GM12878 (cell line): ENCODE measurements around the gene AP3B1. TPM values are rescaled to one million over a fixed set of nuclear protein-coding genes. Genes with fewer than 3 reads are reported as not detected.
"Not testable (repeated sequence)": the region's sequence is repeated elsewhere in the genome, so short reads cannot be mapped to it uniquely, and the experiment has no call there.

Experiments
- ATAC-seq: fragments of 200-7000 bp; cut with Tn5 transposase; 3 replicates; pipeline ENCODE4 v1.9.1; 2020; ENCODE audit warnings: mild to moderate bottlenecking, moderate library complexity
- BruUV-seq: library from RNA; stranded (reverse); fragments of 400-500 nt; replicated peaks from 2 replicates; lab custom pipeline; 2021; lab: Mats Ljungman, UMichigan
- CTCF ChIA-PET: fragments of 300-600 bp; sonication (Branson Sonifier 250); formaldehyde crosslinking; extraction: SDS; loops from one replicate; lab custom pipeline; 2021; ENCODE audit warnings: inconsistent platforms; lab: Yijun Ruan, JAX
- POLR2A ChIA-PET: fragments of 350-600 bp; formaldehyde crosslinking; extraction: SDS; loops from one replicate; lab custom pipeline; 2021; ENCODE audit warnings: inconsistent platforms; lab: Charles Lee
- RAD21 ChIA-PET: fragments of 300-600 bp; sonication (Branson Sonifier 250); formaldehyde crosslinking; loops from one replicate; lab custom pipeline; 2023; ENCODE audit warnings: antibody characterized with exemption; ENCODE audit not compliant: unreplicated experiment; lab: Charles Lee
- SMC1A ChIA-PET: fragments of 300-600 bp; sonication (Branson Sonifier 250); formaldehyde crosslinking; loops from one replicate; lab custom pipeline; 2023; ENCODE audit not compliant: unreplicated experiment, uncharacterized antibody; lab: Charles Lee
- DNase-seq: peaks from one replicate; pipeline ENCODE4 v3.0.0-alpha.2; 2011; ENCODE audit warnings: low read depth, low spot score
- FAIRE-seq: peaks from 3 replicates; lab custom pipeline; 2011; peaks lifted over from hg19 to GRCh38; lab: Jason Lieb, UNC
- H2AFZ ChIP-seq: 2 replicates; pipeline ENCODE4 v1.6.0; 2011; ENCODE audit warnings: low read depth, low read length, control low read depth; ENCODE audit not compliant: control insufficient read depth
- H3K27ac ChIP-seq: 2 replicates; pipeline ENCODE4 v1.5.1; 2011; ENCODE audit warnings: control low read depth; ENCODE audit not compliant: control insufficient read depth, insufficient read depth
- H3K27me3 ChIP-seq, 2 experiments: replicated peaks in 1 of 2; 2 replicates each; pipeline versions ENCODE4 v1.6.0 to v1.6.1; 2011; ENCODE audit warnings: low read length in 1 of 2; ENCODE audit not compliant: control insufficient read depth in 2 of 2, insufficient read depth in 2 of 2
- H3K36me3 ChIP-seq, 2 experiments: 2 replicates each; pipeline ENCODE4 v1.5.1; 2011; ENCODE audit warnings: low read length in 1 of 2; ENCODE audit not compliant: control insufficient read depth in 2 of 2, insufficient read depth in 2 of 2
- H3K4me1 ChIP-seq: 2 replicates; pipeline ENCODE4 v1.6.1; 2011; ENCODE audit warnings: mild to moderate bottlenecking, low read length, moderate library complexity, mixed read lengths; ENCODE audit not compliant: control insufficient read depth, insufficient read depth
- H3K4me2 ChIP-seq: 2 replicates; pipeline ENCODE4 v1.6.0; 2011; ENCODE audit warnings: control low read depth; ENCODE audit not compliant: control insufficient read depth, insufficient read depth
- H3K4me3 ChIP-seq: fragments of 200-600 bp; sonication (generic); 2 replicates; pipeline ENCODE4 v1.5.1; 2016
- H3K79me2 ChIP-seq: 2 replicates; pipeline ENCODE4 v1.6.0; 2011; ENCODE audit warnings: low read length; ENCODE audit not compliant: control insufficient read depth, insufficient read depth
- H3K9ac ChIP-seq: 2 replicates; pipeline ENCODE4 v1.8.0; 2011; ENCODE audit warnings: low read length, control low read depth, mixed read lengths; ENCODE audit not compliant: control insufficient read depth, insufficient read depth
- H3K9me3 ChIP-seq: replicated peaks from 3 replicates; pipeline ENCODE4 v1.5.1; 2011; ENCODE audit warnings: mild to moderate bottlenecking, low read length; ENCODE audit not compliant: control insufficient read depth, insufficient read depth
- H4K20me1 ChIP-seq: 2 replicates; pipeline ENCODE4 v1.6.0; 2011; ENCODE audit not compliant: control insufficient read depth, insufficient read depth
- BCL11A ChIP-seq: IDR thresholded peaks from 2 replicates; pipeline ENCODE4 v1.6.1; 2011; ENCODE audit warnings: low read depth, low read length
- CTCF ChIP-seq, 3 experiments: IDR thresholded peaks in 2 of 3; conservative IDR thresholded peaks in 1 of 3; 2 replicates each; pipeline ENCODE4 v1.5.1; 2011; ENCODE audit warnings: low read depth in 3 of 3, low read length in 3 of 3, mild to moderate bottlenecking in 3 of 3, control low read depth in 2 of 3, moderate library complexity in 2 of 3, inconsistent platforms in 1 of 3, mixed read lengths in 1 of 3; ENCODE audit not compliant: control insufficient read depth in 2 of 3, insufficient read depth in 1 of 3; ENCODE audit errors: extremely low read depth in 1 of 3
- IKZF2 ChIP-seq, 2 experiments: fragments of 450-650 bp; IDR thresholded peaks; 2 replicates each; pipeline ENCODE4 v1.6.1; 2017; ENCODE audit warnings: mild to moderate bottlenecking in 2 of 2, moderate library complexity in 2 of 2
- MEF2A ChIP-seq: IDR thresholded peaks from 2 replicates; pipeline ENCODE4 v1.6.1; 2011; ENCODE audit warnings: low read depth, mild to moderate bottlenecking, low read length, moderate library complexity; ENCODE audit not compliant: insufficient read depth
- RELA ChIP-seq: fragments of 450-650 bp; IDR thresholded peaks from 2 replicates; pipeline ENCODE4 v1.8.0; 2014; ENCODE audit warnings: borderline replicate concordance; ENCODE audit not compliant: partially characterized antibody
- WGBS: methylation state at CpG from one replicate; pipeline ENCODE4 v1.1.6; 2016; ENCODE audit warnings: low lambda C conversion rate; ENCODE audit not compliant: insufficient replicate concordance, insufficient coverage; ENCODE audit errors: missing lambda C conversion rate; 5-methylcytosine and 5-hydroxymethylcytosine counted together
- in situ Hi-C: fragments of 300-500 bp; cut with MboI; formaldehyde crosslinking; loops from 9 replicates; pipeline ENCODE4 v1.14.3; 2018; ENCODE audit warnings: mixed read lengths
- intact Hi-C: fragments of 100-400 bp; cut with micrococcal nuclease; formaldehyde crosslinking; loops from one replicate; pipeline ENCODE4 v1.14.2; 2022; ENCODE audit not compliant: unreplicated experiment
- polyA plus RNA-seq, 11 experiments: library from polyadenylated mRNA; depleted of rRNA in 4 of 11; unstranded in 6 of 11; stranded (reverse) in 5 of 11; fragments of >200 nt; fragmentation: Nextera tagmentation in 4 of 11; fragmentation: Illumina TruSeq in 1 of 11; extraction: Ambion mirVana in 4 of 11; extraction: Trizol in 1 of 11; gene quantifications; 1 replicate in 1 of 11; 2 replicates in 10 of 11; pipeline versions ENCODE4 v1.2.1 to v1.2.3, GENCODE V29; 2011 to 2016; ENCODE audit warnings: inconsistent platforms in 2 of 11, missing spikeins in 2 of 11, low read depth in 1 of 11
- total RNA-seq, 4 experiments: library from RNA; depleted of rRNA in 3 of 4; stranded (reverse); fragments of >200 nt in 3 of 4; fragmentation: Illumina TruSeq in 1 of 4; extraction: Trizol in 1 of 4; gene quantifications; 2 replicates each; pipeline versions ENCODE4 v1.2.1 to v1.2.3, GENCODE V29; 2013 to 2021

Gene AP3B1
- total and polyA plus RNA-seq, 10 of the 15 experiments (the other 5 are each of a cell fraction or from before 2014, with no cell fraction given): 30.9 to 70.8 (median 46.0) TPM

GRCh38 chr5:78066722-78067121 is 227.8 kb downstream of the AP3B1 start:
- H3K79me2 ChIP-seq, H3K4me3 ChIP-seq, H2AFZ ChIP-seq, H3K9me3 ChIP-seq, H3K4me2 ChIP-seq, FAIRE-seq, H3K4me1 ChIP-seq, DNase-seq, in situ Hi-C loops, H3K36me3 ChIP-seq, intact Hi-C loops, RAD21 ChIA-PET, BruUV-seq, ATAC-seq, H4K20me1 ChIP-seq, H3K9ac ChIP-seq, H3K27ac ChIP-seq, POLR2A ChIA-PET, H3K27me3 ChIP-seq: not testable (repeated sequence)
- 95% methylated on average over 5 of the region's 5 CpGs for WGBS
- SMC1A ChIA-PET: interaction anchor here (0.9 to 1.4 kb wide), 5 partner anchors 13 to 206 kb away, joined by 3 to 6 read pairs (median 3); no protein-coding TSS in a partner anchor
- CTCF ChIA-PET: interaction anchor here (0.9 to 1.6 kb wide), 4 partner anchors 14 to 95 kb away, joined by 3 to 5 read pairs (median 4); no protein-coding TSS in a partner anchor

GRCh38 chr5:78065663-78066062 is 228.8 kb downstream of the AP3B1 start:
- intact Hi-C loops: no loop called here
- DNase-seq (no peak), ATAC-seq (no peak), FAIRE-seq (no peak)
- Histone ChIP-seq H4K20me1 (no peaks in the 10 kb centered on the region), H3K79me2 (no peaks in the 10 kb centered on the region), H3K4me1 (no peaks in the 10 kb centered on the region), H3K9ac (no peak overlapping the region), H2AFZ (no peak overlapping the region), H3K4me3 (no peak overlapping the region), H3K27me3 (no peaks in the 10 kb centered on the region), H3K9me3 (no peaks in the 10 kb centered on the region; the same call in none of the 3 replicates), H3K27ac (no peak overlapping the region), H3K36me3 (peaks cover 0 to 2% of the 10 kb centered on the region in 2 experiments; a peak in 2 of 4 replicates), H3K4me2 (no peak overlapping the region)
- ChIA-PET RAD21 (no interaction called here), SMC1A (interaction anchor here (0.6 to 1.4 kb wide), 6 partner anchors 14 to 267 kb away, joined by 3 to 6 read pairs (median 3); no protein-coding TSS in a partner anchor), CTCF (interaction anchor here (0.6 to 1.6 kb wide), 6 partner anchors 8 to 110 kb away, joined by 3 to 5 read pairs (median 4); no protein-coding TSS in a partner anchor), POLR2A (no interaction called here)
- BruUV-seq: no TSS peak
- in situ Hi-C loops: no loop called here
- peak; percentile 12 to 35 (median 12); a peak in 2 of 6 replicates for TF ChIP-seq CTCF (IDR thresholded peaks at IDR 0.05 in 2 of 3, conservative IDR thresholded peaks at IDR 0.05 in 1 of 3; ENCODE audit: control insufficient read depth in 2 of 3, extremely low read depth in 1 of 3, insufficient read depth in 1 of 3, low read depth in 3 of 3, low read length in 3 of 3)
- no peak for TF ChIP-seq MEF2A
- no peak for TF ChIP-seq IKZF2 (IDR thresholded peaks at IDR 0.05)
- TF ChIP-seq RELA: no peak
- TF ChIP-seq BCL11A: no peak
- WGBS: 73% methylated on average over 5 of the region's 5 CpGs
